ENCODE results near the gene FBXL7.

FBXL7 gene

GRCh38 chr5:15926586-15926985 lies 426.6 kb downstream of the FBXL7 start:
- no peak overlapping the region for H3K4me3 ChIP-seq (ENCODE audit: low read length in 2 of 2)
- no peaks in the 10 kb centered on the region for H3K9me3 ChIP-seq (ENCODE audit: control insufficient read depth in 2 of 2, low read length in 2 of 2)
- no peaks in the 10 kb centered on the region for H3K4me1 ChIP-seq (ENCODE audit: control insufficient read depth in 2 of 2, insufficient read depth in 2 of 2, low read length in 2 of 2)
- no peaks in the 10 kb centered on the region for H3K36me3 ChIP-seq (ENCODE audit: control insufficient read depth in 2 of 2, insufficient read depth in 2 of 2, low read length in 2 of 2)
- H3K27ac ChIP-seq (ENCODE audit: low read depth in 2 of 2, low read length in 2 of 2): no peak overlapping the region
- H3K9ac ChIP-seq (ENCODE audit: low read depth in 1 of 2, low read length in 2 of 2): no peak overlapping the region
- no peaks in the 10 kb centered on the region for H3K27me3 ChIP-seq (ENCODE audit: control insufficient read depth in 2 of 2, insufficient read depth in 2 of 2, low read length in 2 of 2)

GRCh38 chr5:15927710-15928380 lies 427.9 kb downstream of the FBXL7 start:
- Histone ChIP-seq H3K27ac (ENCODE audit: low read depth in 2 of 2, low read length in 2 of 2) (no peak overlapping the region), H3K27me3 (ENCODE audit: control insufficient read depth in 2 of 2, insufficient read depth in 2 of 2, low read length in 2 of 2) (no peaks in the 10 kb centered on the region), H3K9ac (ENCODE audit: low read depth in 1 of 2, low read length in 2 of 2) (no peak overlapping the region), H3K4me1 (ENCODE audit: control insufficient read depth in 2 of 2, insufficient read depth in 2 of 2, low read length in 2 of 2) (no peaks in the 10 kb centered on the region), H3K9me3 (ENCODE audit: control insufficient read depth in 2 of 2, low read length in 2 of 2) (no peaks in the 10 kb centered on the region), H3K36me3 (ENCODE audit: control insufficient read depth in 2 of 2, insufficient read depth in 2 of 2, low read length in 2 of 2) (no peaks in the 10 kb centered on the region), H3K4me3 (ENCODE audit: low read length in 2 of 2) (no peak overlapping the region)

- H3K9me3 ChIP-seq (ENCODE audit: control insufficient read depth in 2 of 2, low read length in 2 of 2): no peaks in the 10 kb centered on the region
- no peak overlapping the region for H3K9ac ChIP-seq (ENCODE audit: low read depth in 1 of 2, low read length in 2 of 2)
- H3K27me3 ChIP-seq (ENCODE audit: control insufficient read depth in 2 of 2, insufficient read depth in 2 of 2, low read length in 2 of 2): no peaks in the 10 kb centered on the region
- H3K4me1 ChIP-seq (ENCODE audit: control insufficient read depth in 2 of 2, insufficient read depth in 2 of 2, low read length in 2 of 2): no peaks in the 10 kb centered on the region
- H3K4me3 ChIP-seq (ENCODE audit: low read length in 2 of 2): no peak overlapping the region
- no peaks in the 10 kb centered on the region for H3K36me3 ChIP-seq (ENCODE audit: control insufficient read depth in 2 of 2, insufficient read depth in 2 of 2, low read length in 2 of 2)
- H3K27ac ChIP-seq (ENCODE audit: low read depth in 2 of 2, low read length in 2 of 2): no peak overlapping the region
These were observed 429.8 kb downstream of the FBXL7 start for GRCh38 chr5:15929611-15930263.

- no peak overlapping the region for H3K4me3 ChIP-seq (ENCODE audit: low read length in 2 of 2)
- no peak overlapping the region for H3K27ac ChIP-seq (ENCODE audit: low read depth in 2 of 2, low read length in 2 of 2)
- H3K36me3 ChIP-seq (ENCODE audit: control insufficient read depth in 2 of 2, insufficient read depth in 2 of 2, low read length in 2 of 2): no peaks in the 10 kb centered on the region
- no peak overlapping the region for H3K9ac ChIP-seq (ENCODE audit: low read depth in 1 of 2, low read length in 2 of 2)
- H3K9me3 ChIP-seq (ENCODE audit: control insufficient read depth in 2 of 2, low read length in 2 of 2): no peaks in the 10 kb centered on the region
- H3K4me1 ChIP-seq (ENCODE audit: control insufficient read depth in 2 of 2, insufficient read depth in 2 of 2, low read length in 2 of 2): no peaks in the 10 kb centered on the region
- H3K27me3 ChIP-seq (ENCODE audit: control insufficient read depth in 2 of 2, insufficient read depth in 2 of 2, low read length in 2 of 2): no peaks in the 10 kb centered on the region
These were observed 432.1 kb downstream of the FBXL7 start for GRCh38 chr5:15932066-15932465.

GRCh38 chr5:15933259-15934207 lies 433.6 kb downstream of the FBXL7 start:
- Histone ChIP-seq H3K27me3 (ENCODE audit: control insufficient read depth in 2 of 2, insufficient read depth in 2 of 2, low read length in 2 of 2) (no peaks in the 10 kb centered on the region), H3K4me3 (ENCODE audit: low read length in 2 of 2) (no peak overlapping the region), H3K36me3 (ENCODE audit: control insufficient read depth in 2 of 2, insufficient read depth in 2 of 2, low read length in 2 of 2) (no peaks in the 10 kb centered on the region), H3K27ac (ENCODE audit: low read depth in 2 of 2, low read length in 2 of 2) (no peak overlapping the region), H3K4me1 (ENCODE audit: control insufficient read depth in 2 of 2, insufficient read depth in 2 of 2, low read length in 2 of 2) (no peaks in the 10 kb centered on the region), H3K9me3 (ENCODE audit: control insufficient read depth in 2 of 2, low read length in 2 of 2) (no peaks in the 10 kb centered on the region), H3K9ac (ENCODE audit: low read depth in 1 of 2, low read length in 2 of 2) (no peak overlapping the region)

GRCh38 chr5:15936505-15937245 lies 436.7 kb downstream of the FBXL7 start:
- Histone ChIP-seq H3K27me3 (ENCODE audit: control insufficient read depth in 2 of 2, insufficient read depth in 2 of 2, low read length in 2 of 2) (no peaks in the 10 kb centered on the region), H3K9me3 (ENCODE audit: control insufficient read depth in 2 of 2, low read length in 2 of 2) (no peaks in the 10 kb centered on the region), H3K4me1 (ENCODE audit: control insufficient read depth in 2 of 2, insufficient read depth in 2 of 2, low read length in 2 of 2) (no peaks in the 10 kb centered on the region), H3K36me3 (ENCODE audit: control insufficient read depth in 2 of 2, insufficient read depth in 2 of 2, low read length in 2 of 2) (no peaks in the 10 kb centered on the region), H3K27ac (ENCODE audit: low read depth in 2 of 2, low read length in 2 of 2) (no peak overlapping the region), H3K4me3 (ENCODE audit: low read length in 2 of 2) (no peak overlapping the region), H3K9ac (ENCODE audit: low read depth in 1 of 2, low read length in 2 of 2) (no peak overlapping the region)

- Histone ChIP-seq H3K4me1 (ENCODE audit: control insufficient read depth in 2 of 2, insufficient read depth in 2 of 2, low read length in 2 of 2) (no peaks in the 10 kb centered on the region), H3K9me3 (ENCODE audit: control insufficient read depth in 2 of 2, low read length in 2 of 2) (no peaks in the 10 kb centered on the region), H3K27me3 (ENCODE audit: control insufficient read depth in 2 of 2, insufficient read depth in 2 of 2, low read length in 2 of 2) (no peaks in the 10 kb centered on the region), H3K9ac (ENCODE audit: low read depth in 1 of 2, low read length in 2 of 2) (no peak overlapping the region), H3K4me3 (ENCODE audit: low read length in 2 of 2) (no peak overlapping the region), H3K27ac (ENCODE audit: low read depth in 2 of 2, low read length in 2 of 2) (no peak overlapping the region), H3K36me3 (ENCODE audit: control insufficient read depth in 2 of 2, insufficient read depth in 2 of 2, low read length in 2 of 2) (no peaks in the 10 kb centered on the region)
These were observed 437.7 kb downstream of the FBXL7 start for GRCh38 chr5:15937708-15938107.

- no peak overlapping the region for H3K27ac ChIP-seq (ENCODE audit: low read depth in 2 of 2, low read length in 2 of 2)
- H3K9me3 ChIP-seq (ENCODE audit: control insufficient read depth in 2 of 2, low read length in 2 of 2): no peaks in the 10 kb centered on the region
- H3K4me3 ChIP-seq (ENCODE audit: low read length in 2 of 2): no peak overlapping the region
- no peaks in the 10 kb centered on the region for H3K36me3 ChIP-seq (ENCODE audit: control insufficient read depth in 2 of 2, insufficient read depth in 2 of 2, low read length in 2 of 2)
- H3K9ac ChIP-seq (ENCODE audit: low read depth in 1 of 2, low read length in 2 of 2): no peak overlapping the region
- no peaks in the 10 kb centered on the region for H3K4me1 ChIP-seq (ENCODE audit: control insufficient read depth in 2 of 2, insufficient read depth in 2 of 2, low read length in 2 of 2)
- no peaks in the 10 kb centered on the region for H3K27me3 ChIP-seq (ENCODE audit: control insufficient read depth in 2 of 2, insufficient read depth in 2 of 2, low read length in 2 of 2)
These were observed 438.2 kb downstream of the FBXL7 start for GRCh38 chr5:15938186-15938585.

- Histone ChIP-seq H3K36me3 (ENCODE audit: control insufficient read depth in 2 of 2, insufficient read depth in 2 of 2, low read length in 2 of 2) (no peaks in the 10 kb centered on the region), H3K9me3 (ENCODE audit: control insufficient read depth in 2 of 2, low read length in 2 of 2) (no peaks in the 10 kb centered on the region), H3K27me3 (ENCODE audit: control insufficient read depth in 2 of 2, insufficient read depth in 2 of 2, low read length in 2 of 2) (no peaks in the 10 kb centered on the region), H3K27ac (ENCODE audit: low read depth in 2 of 2, low read length in 2 of 2) (no peak overlapping the region), H3K4me3 (ENCODE audit: low read length in 2 of 2) (no peak overlapping the region), H3K4me1 (ENCODE audit: control insufficient read depth in 2 of 2, insufficient read depth in 2 of 2, low read length in 2 of 2) (no peaks in the 10 kb centered on the region), H3K9ac (ENCODE audit: low read depth in 1 of 2, low read length in 2 of 2) (no peak overlapping the region)
These were observed 439.0 kb downstream of the FBXL7 start for GRCh38 chr5:15938961-15939360.

Data from mucosa of rectum (tissue), 2 donors.